Measurements from ENCODE around the gene UGP2. TPM values are rescaled to one million over a fixed set of nuclear protein-coding genes. Genes with fewer than 3 reads are reported as not detected.

The UGP2 gene
- total and polyA plus RNA-seq, 4 donors, result 76.2 to 723 (median 261) TPM

DNA sequence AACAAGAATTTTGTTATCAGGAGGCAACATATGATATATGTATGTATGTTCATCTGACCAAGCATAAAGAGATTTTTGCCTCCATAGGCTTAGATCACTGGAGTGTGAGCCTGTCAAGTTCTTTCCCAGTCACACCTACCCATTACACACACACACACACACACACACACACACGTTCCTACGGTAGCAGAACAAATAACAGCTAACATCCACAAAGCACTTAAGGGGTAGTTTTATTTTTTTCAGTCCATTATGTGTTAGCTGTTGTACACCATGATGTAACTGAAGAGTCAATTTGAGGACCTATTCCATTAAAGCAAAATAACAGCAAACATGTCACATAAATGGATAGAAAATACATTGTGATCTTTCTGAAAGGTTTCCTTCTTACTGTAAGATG lies 39.5 kb downstream of the UGP2 start:
- TF ChIP-seq SP1 (IDR thresholded peaks at IDR 0.05) (no peak), EGR1 (IDR thresholded peaks at IDR 0.05; ENCODE audit: low read depth in 2 of 2) (no peak), JUND (IDR thresholded peaks at IDR 0.05) (no peak), RXRA (IDR thresholded peaks at IDR 0.05) (no peak), GABPA (IDR thresholded peaks at IDR 0.05 in 1 of 2, conservative IDR thresholded peaks at IDR 0.05 in 1 of 2) (no peak), YY1 (IDR thresholded peaks at IDR 0.05) (no peak)
- TF ChIP-seq, protein P1, sequence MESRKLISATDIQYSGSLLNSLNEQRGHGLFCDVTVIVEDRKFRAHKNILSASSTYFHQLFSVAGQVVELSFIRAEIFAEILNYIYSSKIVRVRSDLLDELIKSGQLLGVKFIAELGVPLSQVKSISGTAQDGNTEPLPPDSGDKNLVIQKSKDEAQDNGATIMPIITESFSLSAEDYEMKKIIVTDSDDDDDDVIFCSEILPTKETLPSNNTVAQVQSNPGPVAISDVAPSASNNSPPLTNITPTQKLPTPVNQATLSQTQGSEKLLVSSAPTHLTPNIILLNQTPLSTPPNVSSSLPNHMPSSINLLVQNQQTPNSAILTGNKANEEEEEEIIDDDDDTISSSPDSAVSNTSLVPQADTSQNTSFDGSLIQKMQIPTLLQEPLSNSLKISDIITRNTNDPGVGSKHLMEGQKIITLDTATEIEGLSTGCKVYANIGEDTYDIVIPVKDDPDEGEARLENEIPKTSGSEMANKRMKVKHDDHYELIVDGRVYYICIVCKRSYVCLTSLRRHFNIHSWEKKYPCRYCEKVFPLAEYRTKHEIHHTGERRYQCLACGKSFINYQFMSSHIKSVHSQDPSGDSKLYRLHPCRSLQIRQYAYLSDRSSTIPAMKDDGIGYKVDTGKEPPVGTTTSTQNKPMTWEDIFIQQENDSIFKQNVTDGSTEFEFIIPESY (IDR thresholded peaks at IDR 0.05), result no peak
- TF ChIP-seq, protein P2, sequence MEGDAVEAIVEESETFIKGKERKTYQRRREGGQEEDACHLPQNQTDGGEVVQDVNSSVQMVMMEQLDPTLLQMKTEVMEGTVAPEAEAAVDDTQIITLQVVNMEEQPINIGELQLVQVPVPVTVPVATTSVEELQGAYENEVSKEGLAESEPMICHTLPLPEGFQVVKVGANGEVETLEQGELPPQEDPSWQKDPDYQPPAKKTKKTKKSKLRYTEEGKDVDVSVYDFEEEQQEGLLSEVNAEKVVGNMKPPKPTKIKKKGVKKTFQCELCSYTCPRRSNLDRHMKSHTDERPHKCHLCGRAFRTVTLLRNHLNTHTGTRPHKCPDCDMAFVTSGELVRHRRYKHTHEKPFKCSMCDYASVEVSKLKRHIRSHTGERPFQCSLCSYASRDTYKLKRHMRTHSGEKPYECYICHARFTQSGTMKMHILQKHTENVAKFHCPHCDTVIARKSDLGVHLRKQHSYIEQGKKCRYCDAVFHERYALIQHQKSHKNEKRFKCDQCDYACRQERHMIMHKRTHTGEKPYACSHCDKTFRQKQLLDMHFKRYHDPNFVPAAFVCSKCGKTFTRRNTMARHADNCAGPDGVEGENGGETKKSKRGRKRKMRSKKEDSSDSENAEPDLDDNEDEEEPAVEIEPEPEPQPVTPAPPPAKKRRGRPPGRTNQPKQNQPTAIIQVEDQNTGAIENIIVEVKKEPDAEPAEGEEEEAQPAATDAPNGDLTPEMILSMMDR (IDR thresholded peaks at IDR 0.05; ENCODE audit: low read depth, low read length, missing input control), result no peak
- H3K27me3 ChIP-seq (ENCODE audit: control insufficient read depth in 4 of 4, insufficient read depth in 4 of 4, low read length in 3 of 4), result no peaks in the 10 kb centered on the region
- H3K27ac ChIP-seq (ENCODE audit: low read depth in 1 of 2, low read length in 2 of 2), result no peak overlapping the region
- 48% methylated on average over 2 of the region's 2 CpGs for WGBS
- H3K9me3 ChIP-seq (ENCODE audit: control insufficient read depth in 4 of 4, low read length in 3 of 4), result no peaks in the 10 kb centered on the region
- peaks cover 0 to 3% (median 0%) of the 10 kb centered on the region in 4 donors for H3K4me1 ChIP-seq (ENCODE audit: control insufficient read depth in 4 of 4, insufficient read depth in 4 of 4, low read length in 3 of 4)
- no peak overlapping the region for H3K9ac ChIP-seq (ENCODE audit: low read depth in 1 of 2, low read length in 2 of 2)
- H3K4me3 ChIP-seq (ENCODE audit: low read depth in 1 of 3, low read length in 3 of 3), result no peak overlapping the region
- no peak for DNase-seq (ENCODE audit: low spot score)
- peaks cover 12 to 62% (median 51%) of the 10 kb centered on the region in 4 donors for H3K36me3 ChIP-seq (ENCODE audit: control insufficient read depth in 4 of 4, insufficient read depth in 3 of 4, low read depth in 1 of 4, low read length in 3 of 4)

DNA sequence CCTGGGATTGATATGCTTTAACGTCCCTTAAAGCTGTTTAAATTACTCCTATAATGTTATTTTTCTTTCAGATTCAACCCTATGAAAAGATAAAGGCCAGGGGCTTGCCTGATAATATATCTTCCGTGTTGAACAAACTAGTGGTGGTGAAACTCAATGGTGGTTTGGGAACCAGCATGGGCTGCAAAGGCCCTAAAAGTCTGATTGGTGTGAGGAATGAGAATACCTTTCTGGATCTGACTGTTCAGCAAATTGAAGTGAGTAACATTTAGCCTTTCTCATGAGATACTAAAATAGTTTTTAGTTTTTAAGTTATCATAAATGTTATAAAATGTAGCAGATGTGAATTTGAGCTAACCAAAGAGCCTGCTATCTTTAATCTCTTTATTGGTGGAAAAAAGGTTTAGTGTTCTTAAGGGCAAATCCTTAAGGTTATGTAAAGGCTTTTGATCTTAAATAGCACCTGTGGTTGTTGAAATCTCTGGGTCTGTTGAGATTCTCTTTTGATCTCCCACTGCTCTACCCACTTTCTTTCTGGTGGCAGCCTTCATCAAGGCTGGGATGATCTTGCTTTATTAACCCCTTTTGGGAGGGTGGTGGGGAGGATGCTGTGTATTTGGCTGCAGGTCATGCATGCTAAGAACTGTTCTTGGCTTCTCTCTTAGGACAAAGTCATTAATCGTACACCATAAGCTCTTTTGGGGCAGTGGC lies 40.9 kb downstream of the UGP2 start:
- no peaks in the 10 kb centered on the region for H3K9me3 ChIP-seq (ENCODE audit: control insufficient read depth in 4 of 4, low read length in 3 of 4)
- H3K27me3 ChIP-seq (ENCODE audit: control insufficient read depth in 4 of 4, insufficient read depth in 4 of 4, low read length in 3 of 4), result no peaks in the 10 kb centered on the region
- H3K4me3 ChIP-seq (ENCODE audit: low read depth in 1 of 3, low read length in 3 of 3), result no peak overlapping the region
- DNase-seq (ENCODE audit: low spot score), result no peak
- peaks cover 0 to 4% (median 1%) of the 10 kb centered on the region in 4 donors for H3K4me1 ChIP-seq (ENCODE audit: control insufficient read depth in 4 of 4, insufficient read depth in 4 of 4, low read length in 3 of 4)
- H3K27ac ChIP-seq (ENCODE audit: low read depth in 1 of 2, low read length in 2 of 2), result no peak overlapping the region
- TF ChIP-seq, protein P3, sequence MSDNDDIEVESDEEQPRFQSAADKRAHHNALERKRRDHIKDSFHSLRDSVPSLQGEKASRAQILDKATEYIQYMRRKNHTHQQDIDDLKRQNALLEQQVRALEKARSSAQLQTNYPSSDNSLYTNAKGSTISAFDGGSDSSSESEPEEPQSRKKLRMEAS (IDR thresholded peaks at IDR 0.05), result no peak
- TF ChIP-seq EGR1 (IDR thresholded peaks at IDR 0.05; ENCODE audit: low read depth in 2 of 2), result no peak
- TF ChIP-seq, protein P4, sequence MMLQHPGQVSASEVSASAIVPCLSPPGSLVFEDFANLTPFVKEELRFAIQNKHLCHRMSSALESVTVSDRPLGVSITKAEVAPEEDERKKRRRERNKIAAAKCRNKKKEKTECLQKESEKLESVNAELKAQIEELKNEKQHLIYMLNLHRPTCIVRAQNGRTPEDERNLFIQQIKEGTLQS (IDR thresholded peaks at IDR 0.05), result no peak
- TF ChIP-seq, protein P5, sequence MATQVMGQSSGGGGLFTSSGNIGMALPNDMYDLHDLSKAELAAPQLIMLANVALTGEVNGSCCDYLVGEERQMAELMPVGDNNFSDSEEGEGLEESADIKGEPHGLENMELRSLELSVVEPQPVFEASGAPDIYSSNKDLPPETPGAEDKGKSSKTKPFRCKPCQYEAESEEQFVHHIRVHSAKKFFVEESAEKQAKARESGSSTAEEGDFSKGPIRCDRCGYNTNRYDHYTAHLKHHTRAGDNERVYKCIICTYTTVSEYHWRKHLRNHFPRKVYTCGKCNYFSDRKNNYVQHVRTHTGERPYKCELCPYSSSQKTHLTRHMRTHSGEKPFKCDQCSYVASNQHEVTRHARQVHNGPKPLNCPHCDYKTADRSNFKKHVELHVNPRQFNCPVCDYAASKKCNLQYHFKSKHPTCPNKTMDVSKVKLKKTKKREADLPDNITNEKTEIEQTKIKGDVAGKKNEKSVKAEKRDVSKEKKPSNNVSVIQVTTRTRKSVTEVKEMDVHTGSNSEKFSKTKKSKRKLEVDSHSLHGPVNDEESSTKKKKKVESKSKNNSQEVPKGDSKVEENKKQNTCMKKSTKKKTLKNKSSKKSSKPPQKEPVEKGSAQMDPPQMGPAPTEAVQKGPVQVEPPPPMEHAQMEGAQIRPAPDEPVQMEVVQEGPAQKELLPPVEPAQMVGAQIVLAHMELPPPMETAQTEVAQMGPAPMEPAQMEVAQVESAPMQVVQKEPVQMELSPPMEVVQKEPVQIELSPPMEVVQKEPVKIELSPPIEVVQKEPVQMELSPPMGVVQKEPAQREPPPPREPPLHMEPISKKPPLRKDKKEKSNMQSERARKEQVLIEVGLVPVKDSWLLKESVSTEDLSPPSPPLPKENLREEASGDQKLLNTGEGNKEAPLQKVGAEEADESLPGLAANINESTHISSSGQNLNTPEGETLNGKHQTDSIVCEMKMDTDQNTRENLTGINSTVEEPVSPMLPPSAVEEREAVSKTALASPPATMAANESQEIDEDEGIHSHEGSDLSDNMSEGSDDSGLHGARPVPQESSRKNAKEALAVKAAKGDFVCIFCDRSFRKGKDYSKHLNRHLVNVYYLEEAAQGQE (IDR thresholded peaks at IDR 0.05), result no peak
- no peak for TF ChIP-seq FOXA1 (IDR thresholded peaks at IDR 0.05)
- TF ChIP-seq, protein P2 (IDR thresholded peaks at IDR 0.05; ENCODE audit: low read depth, low read length, missing input control), result no peak
- no peak for TF ChIP-seq RAD21 (IDR thresholded peaks at IDR 0.05)
- H3K36me3 ChIP-seq (ENCODE audit: control insufficient read depth in 4 of 4, insufficient read depth in 3 of 4, low read depth in 1 of 4, low read length in 3 of 4), result peaks cover 18 to 67% (median 60%) of the 10 kb centered on the region in 4 donors
- no peak overlapping the region for H3K9ac ChIP-seq (ENCODE audit: low read depth in 1 of 2, low read length in 2 of 2)
- WGBS, result 83% methylated on average over 3 of the region's 3 CpGs

All from liver (tissue), 9 donors.